D721Med (cell line): ENCODE data around the gene CHRNA1.

Source experiments
- DNase-seq: peaks from one replicate; pipeline ENCODE4 v3.0.0; 2011; ENCODE audit warnings: low spot score; ENCODE audit not compliant: insufficient read length
- FAIRE-seq: peaks from 2 replicates; lab custom pipeline; 2011; peaks lifted over from hg19 to GRCh38; lab: Jason Lieb, UNC
- TF ChIP-seq, protein P1 (sequence below): IDR thresholded peaks from 2 replicates; pipeline ENCODE4 v1.5.1; 2012; ENCODE audit warnings: mild to moderate bottlenecking, control low read depth; ENCODE audit not compliant: insufficient read depth; ENCODE audit errors: missing control alignments

CHRNA1 gene

DNA sequence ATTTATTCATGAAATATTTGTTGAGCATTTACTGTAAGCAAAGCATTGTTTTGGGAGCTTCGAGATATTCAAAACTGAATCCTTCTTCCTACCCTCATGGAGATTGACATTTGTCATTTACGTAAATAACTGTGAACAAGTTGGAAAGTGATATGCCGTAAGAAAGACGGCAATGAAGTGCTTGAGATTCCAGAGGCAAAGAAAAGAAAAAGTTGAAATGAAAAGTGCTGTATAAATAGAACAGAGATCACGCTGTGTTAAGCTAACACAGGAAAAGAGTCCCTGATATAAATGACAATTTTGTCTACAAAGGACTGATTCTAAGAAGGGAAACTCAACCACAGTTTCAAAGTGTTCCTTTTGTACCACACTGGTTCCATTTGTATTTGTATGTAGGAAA lies 1.8 kb downstream of the CHRNA1 start:
- TF ChIP-seq, protein P1, sequence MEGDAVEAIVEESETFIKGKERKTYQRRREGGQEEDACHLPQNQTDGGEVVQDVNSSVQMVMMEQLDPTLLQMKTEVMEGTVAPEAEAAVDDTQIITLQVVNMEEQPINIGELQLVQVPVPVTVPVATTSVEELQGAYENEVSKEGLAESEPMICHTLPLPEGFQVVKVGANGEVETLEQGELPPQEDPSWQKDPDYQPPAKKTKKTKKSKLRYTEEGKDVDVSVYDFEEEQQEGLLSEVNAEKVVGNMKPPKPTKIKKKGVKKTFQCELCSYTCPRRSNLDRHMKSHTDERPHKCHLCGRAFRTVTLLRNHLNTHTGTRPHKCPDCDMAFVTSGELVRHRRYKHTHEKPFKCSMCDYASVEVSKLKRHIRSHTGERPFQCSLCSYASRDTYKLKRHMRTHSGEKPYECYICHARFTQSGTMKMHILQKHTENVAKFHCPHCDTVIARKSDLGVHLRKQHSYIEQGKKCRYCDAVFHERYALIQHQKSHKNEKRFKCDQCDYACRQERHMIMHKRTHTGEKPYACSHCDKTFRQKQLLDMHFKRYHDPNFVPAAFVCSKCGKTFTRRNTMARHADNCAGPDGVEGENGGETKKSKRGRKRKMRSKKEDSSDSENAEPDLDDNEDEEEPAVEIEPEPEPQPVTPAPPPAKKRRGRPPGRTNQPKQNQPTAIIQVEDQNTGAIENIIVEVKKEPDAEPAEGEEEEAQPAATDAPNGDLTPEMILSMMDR: no peak
- DNase-seq (no peak), FAIRE-seq (no peak)

DNA sequence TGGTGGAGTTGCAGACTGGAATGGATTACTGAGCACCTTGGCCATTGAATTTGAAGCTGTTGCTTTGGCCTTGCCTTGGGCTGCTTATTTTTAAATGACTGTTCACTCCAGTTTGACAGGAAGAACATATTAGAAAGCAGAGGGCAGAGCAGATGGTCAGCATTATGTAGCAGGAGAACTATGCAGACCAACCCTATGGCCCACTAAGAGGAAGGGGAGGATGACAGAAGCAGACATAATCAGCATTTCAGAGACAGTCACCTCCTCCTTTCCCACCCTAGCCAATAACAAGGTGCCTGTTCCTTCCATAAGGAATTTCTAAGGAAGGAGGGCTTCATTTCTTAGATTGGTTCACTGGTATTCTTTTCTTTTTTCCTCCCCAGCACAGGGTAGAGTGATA lies 2.4 kb downstream of the CHRNA1 start:
- TF ChIP-seq, protein P1: no peak
- no peak for FAIRE-seq
- no peak for DNase-seq

DNA sequence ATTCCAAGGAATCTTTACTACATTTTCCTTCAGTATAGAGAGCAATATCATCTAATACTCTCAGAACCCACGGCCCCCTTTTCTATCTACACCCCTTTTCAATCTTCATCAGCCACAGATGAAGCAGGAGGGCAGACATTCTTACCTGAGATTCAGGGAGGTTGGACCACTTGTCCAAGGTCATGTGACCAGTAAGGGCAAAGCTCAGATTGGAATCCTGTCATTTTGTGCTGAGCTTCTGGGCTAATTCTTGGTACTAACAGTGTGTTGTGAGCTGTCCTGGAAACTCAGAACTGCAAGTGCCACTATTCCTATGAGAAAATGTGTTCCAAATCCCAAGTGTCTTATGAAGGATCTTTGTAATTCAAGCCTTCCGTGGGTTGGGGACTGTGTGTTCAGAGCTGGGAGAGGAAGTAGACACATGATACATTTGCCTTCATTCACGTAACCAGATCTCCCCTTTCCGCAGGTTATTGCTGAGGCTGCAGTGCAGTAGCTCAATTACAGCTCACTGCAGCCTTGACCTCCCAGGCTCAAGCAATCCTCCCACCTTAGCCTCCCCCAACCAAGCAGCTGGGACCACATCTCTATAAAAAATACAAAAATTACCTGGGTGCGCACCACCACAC lies 3.3 kb downstream of the CHRNA1 start:
- DNase-seq (no peak), FAIRE-seq (no peak)
- TF ChIP-seq, protein P1: no peak

DNA sequence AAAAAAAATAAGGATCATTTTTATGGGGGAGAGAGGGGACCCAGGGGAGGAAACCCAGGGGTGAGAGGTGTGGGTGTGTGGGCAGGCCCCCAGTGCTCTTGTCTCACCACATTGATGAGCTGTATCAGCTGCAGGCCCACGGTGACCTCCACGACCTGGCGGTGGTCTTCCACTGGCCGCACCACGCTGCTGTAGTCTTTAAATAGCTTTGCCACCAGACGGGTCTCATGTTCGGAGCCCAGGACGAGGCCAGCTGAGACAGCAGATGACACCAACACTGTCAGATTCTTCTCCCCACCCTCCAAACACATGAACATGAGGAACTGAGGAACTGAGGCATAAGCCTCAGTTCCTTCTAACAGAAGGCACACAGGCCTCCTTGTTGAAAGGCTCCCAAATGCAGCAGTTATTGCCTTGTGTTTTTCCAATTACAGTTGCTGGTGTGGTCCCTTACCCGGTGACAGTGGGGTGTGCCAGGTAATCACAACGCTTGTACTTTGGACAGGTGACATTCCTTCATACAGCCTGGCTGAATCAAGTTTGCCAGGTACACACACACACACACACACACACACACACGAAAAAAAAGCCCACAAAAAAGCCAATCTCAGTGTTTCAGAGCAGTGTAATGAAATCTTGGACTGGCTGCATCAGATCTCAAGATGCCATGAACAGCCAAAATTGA lies 4.7 kb downstream of the CHRNA1 start:
- FAIRE-seq (no peak), DNase-seq (no peak)
- TF ChIP-seq, protein P1: no peak

DNA sequence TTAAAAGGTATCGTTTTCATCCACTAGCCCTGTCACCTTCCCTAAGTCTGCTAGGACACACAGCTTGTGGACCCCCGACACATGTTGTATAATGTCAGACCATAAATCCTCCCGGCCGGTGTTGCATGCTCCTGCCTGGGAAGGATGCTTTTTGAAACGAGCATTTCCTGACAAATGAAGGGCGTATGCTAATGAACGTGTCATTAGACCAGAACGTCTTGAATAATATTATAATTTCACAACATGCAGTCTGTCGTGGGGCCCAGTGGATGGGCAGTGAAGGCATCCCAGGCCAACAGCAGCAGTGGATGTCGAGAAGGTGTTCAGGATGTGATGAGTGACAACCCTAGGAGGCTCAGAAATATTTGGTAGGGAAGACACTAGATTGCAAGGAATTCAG lies 7.5 kb downstream of the CHRNA1 start:
- no peak for DNase-seq
- TF ChIP-seq, protein P1: no peak
- FAIRE-seq: no peak

DNA sequence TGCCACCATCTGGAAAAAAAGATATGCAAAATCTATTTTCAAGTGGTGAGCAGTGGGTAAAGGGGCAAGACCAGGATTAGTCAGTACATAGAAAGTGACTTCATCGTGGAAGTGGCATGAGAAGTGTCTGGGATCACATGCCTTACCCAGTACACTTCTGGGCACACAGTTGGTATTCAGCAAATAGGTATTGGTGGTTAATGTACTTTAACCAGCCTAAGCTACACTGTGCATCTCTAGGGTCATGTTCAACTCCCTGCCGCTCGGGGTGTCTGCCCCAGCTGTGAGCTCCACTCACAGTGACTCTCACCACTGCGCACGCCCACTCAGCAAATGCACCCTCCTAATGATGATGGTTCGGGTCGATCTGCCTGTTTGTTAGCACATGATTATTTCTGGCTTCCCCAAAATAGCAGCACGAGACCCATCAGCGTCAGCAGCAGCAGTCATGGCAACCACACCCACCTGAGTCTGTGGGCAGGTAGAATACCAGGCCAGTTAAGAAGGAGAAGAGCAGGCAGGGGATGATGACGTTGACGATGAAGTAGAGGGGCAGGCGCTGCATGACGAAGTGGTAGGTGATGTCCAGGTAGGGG lies 11.1 kb downstream of the CHRNA1 start:
- FAIRE-seq: no peak
- TF ChIP-seq, protein P1: no peak
- DNase-seq: no peak
